AG09309 (cell line): Measurements from ENCODE around the gene EEF2K.

Source experiments
- DNase-seq: peaks from one replicate; pipeline ENCODE4 v3.0.0-alpha.2; 2010; ENCODE audit warnings: low read depth
- H3K4me3 ChIP-seq: 2 replicates; pipeline ENCODE4 v1.5.1; 2011; ENCODE audit warnings: mild to moderate bottlenecking, low read depth, low read length, moderate library complexity; ENCODE audit not compliant: control insufficient read depth
- CTCF ChIP-seq: IDR thresholded peaks from 2 replicates; pipeline ENCODE4 v1.5.1; 2011; ENCODE audit warnings: mild to moderate bottlenecking, low read depth, low read length, inconsistent platforms; ENCODE audit not compliant: insufficient read depth, control insufficient read depth; ENCODE audit errors: missing control alignments

The EEF2K gene

GRCh38 chr16:22272870-22273650 lies 67.0 kb downstream of the EEF2K start:
- TF ChIP-seq CTCF: no peak
- H3K4me3 ChIP-seq: no peak overlapping the region
- DNase-seq: no peak

GRCh38 chr16:22274916-22275315 lies 68.8 kb downstream of the EEF2K start:
- H3K4me3 ChIP-seq: no peak overlapping the region
- no peak for TF ChIP-seq CTCF
- no peak for DNase-seq

GRCh38 chr16:22278441-22279230 lies 72.6 kb downstream of the EEF2K start:
- no peak overlapping the region for H3K4me3 ChIP-seq
- no peak for DNase-seq
- no peak for TF ChIP-seq CTCF

- H3K4me3 ChIP-seq: no peak overlapping the region
- DNase-seq: no peak
- no peak for TF ChIP-seq CTCF
Observed at GRCh38 chr16:22282254-22282892, 76.3 kb downstream of the EEF2K start.

- H3K4me3 ChIP-seq: no peak overlapping the region
- no peak for DNase-seq
- no peak for TF ChIP-seq CTCF
Observed at GRCh38 chr16:22284637-22285036, 78.6 kb downstream of the EEF2K start.

- no peak for TF ChIP-seq CTCF
- no peak for DNase-seq
- H3K4me3 ChIP-seq: no peak overlapping the region
Observed at GRCh38 chr16:22285080-22285479, 79.0 kb downstream of the EEF2K start.
